ENCODE results near the gene BAIAP2.
"Not testable (repeated sequence)": the region's sequence is repeated elsewhere in the genome, so short reads cannot be mapped to it uniquely, and the experiment has no call there.

The BAIAP2 gene

DNA sequence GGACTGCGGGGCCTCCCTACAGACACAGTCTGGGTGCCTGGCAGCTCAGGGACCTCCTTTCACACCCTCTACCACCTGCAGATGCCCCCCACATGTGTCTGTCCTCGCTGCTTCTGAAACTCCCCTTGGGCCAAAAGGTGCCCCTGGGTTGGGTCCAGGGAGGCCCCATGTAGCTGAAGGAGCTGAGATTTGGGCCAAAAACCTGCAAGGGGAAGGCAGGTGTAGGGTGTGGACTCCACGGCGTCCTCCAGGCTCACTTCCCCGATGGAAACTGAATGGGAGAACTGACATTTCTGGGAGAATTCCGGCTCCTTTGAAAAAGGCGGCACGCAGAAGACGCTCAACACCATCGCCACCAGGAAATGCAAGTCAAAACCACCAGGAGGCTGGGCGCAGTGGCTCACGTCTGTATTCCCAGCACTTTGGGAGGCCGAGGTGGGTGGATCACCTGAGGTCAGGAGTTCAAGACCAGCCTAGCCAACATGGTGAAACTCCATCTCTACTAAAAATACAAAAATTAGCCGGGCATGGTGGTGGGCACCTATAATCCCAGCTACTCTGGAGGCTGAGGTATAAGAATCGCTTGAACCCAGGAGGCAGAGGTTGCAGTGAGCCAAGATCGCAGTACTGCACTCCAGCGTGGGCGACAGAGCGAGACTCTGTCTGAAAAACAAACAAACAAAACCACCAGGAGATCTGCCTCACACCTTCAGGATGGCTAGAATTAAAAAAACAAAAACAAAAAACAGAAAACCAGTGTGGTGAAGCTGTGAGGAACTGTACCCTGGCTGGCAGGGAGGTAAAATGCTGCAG is 13.2 kb upstream of the BAIAP2 start:
- in situ Hi-C loops (cut with HindIII; ENCODE audit: low sequenced_read_pairs): no loop called here

DNA sequence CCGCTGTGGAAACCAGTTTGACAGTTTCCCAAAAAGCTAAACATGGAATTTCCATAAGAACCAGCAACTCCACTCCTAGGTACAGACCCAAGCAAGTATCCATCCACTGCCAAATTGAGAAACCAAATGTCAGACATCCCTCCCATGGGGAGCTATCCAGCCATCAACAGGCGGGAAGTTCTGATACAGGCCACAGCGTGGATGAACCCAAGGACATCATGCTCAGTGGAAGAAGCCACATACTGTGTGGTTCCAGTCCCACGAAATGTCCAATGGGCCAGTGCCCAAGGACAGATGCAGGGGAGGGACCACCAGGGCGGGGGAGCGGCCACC is 12.6 kb upstream of the BAIAP2 start:
- in situ Hi-C loops (cut with HindIII; ENCODE audit: low sequenced_read_pairs): no loop called here

DNA sequence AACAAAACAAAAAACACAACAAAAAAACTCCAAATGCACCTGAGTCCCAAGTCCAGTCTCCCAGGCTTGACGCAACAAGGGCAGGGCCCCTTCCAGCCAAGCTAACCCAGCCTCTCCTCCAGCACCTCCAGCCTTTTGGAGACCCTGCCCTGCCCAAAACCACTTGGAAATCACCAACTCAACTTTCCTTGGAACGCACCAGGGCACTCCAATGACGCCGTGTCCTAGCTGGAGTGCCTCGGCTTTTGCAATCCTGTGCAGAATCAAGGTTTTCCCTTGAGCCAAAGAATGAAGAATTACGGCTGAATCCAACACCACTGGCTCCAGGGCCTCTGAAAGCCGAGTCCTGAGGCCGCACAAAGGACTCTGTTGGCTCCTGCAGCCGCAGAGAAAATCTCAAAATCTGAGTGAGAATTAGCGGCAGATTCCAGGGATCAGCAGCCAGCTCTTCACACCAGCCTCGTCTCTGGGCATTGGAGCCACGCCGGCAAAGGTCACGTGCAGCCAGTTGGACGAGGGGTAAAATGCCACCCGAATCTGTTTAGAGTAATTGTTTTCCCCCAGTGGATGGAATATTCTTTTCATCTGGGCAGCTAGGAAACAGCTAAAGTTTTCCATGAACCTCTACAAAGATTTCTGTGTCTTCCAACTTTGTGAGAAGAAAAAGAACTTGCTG is 9.7 kb upstream of the BAIAP2 start:
- in situ Hi-C loops (cut with HindIII; ENCODE audit: low sequenced_read_pairs): no loop called here

DNA sequence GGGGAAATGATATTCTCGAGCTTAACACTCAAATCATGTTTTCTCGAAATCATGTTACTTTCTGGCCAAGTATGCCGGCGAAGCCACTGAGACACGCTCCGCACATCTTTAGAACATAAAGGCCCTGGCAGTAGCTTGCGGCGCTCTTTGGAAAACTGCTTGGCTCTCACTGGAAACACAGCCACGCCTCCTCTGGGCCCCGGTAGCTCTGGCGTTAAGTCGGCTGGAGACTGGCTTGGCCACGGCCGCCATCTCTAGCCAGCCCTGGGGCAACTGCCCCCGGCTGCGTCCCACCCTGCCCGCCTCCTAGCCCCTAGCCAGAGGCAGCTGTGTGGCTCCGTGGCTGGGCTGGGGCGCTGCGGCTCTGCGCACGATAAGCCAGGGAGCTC is 9.2 kb upstream of the BAIAP2 start:
- in situ Hi-C loops (cut with HindIII; ENCODE audit: low sequenced_read_pairs): no loop called here

DNA sequence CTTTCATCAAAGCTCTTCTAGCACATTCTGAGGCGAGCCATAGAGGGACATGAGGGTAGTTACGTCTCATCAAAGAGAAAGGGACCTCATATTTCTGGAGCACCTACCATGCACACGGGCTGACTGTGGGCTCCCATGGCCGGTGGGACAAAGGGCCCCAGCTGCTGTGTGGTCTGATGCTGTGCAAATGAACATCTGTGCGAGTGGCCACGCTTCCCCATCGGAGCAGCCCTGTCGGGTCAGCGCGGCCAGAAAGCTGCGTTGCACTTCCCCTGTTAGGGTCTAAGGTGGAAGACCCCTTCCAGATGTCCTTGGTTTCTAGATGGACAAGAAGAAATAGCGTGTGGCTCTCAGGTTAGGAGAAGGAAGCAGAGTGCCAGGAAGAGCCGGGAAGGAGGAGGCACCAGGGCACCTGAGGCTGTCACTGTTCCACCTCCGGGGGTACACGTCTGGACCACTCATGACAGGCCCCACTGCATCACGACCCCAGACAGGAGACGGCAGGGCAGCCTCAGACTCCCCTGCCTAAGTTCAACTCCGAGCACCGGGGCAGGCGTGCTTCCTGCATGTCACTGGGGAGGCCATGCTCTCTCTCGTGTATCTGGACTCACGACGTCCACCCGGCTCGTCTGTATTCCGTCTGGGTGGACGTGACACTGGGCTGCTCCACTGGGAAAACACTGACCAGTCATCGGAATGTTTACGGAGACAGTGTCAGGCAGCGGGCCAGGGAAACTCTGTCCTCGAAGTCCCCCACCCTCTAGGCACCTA is 8.5 kb upstream of the BAIAP2 start:
- in situ Hi-C loops (cut with HindIII; ENCODE audit: low sequenced_read_pairs): no loop called here

DNA sequence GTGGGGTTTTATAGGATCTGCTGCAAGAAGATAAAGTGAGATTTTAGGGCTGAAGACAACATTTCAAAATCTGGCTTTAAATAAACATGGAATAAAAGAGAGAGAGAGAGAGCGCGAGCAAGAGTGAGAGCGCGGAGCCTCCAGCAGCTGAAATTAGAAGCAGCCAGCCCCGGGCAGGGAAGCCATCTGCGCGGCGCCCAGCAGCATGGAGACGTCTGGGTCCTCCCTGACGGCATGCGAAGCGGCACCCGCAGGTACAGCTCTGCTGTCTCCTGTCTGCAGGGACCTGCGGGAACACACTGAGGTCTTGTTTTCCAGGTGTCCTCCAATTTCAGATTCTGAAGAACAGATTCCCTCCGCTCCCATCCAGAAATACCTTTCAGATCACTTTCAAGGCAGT is 7.9 kb upstream of the BAIAP2 start:
- in situ Hi-C loops (cut with HindIII; ENCODE audit: low sequenced_read_pairs): no loop called here

DNA sequence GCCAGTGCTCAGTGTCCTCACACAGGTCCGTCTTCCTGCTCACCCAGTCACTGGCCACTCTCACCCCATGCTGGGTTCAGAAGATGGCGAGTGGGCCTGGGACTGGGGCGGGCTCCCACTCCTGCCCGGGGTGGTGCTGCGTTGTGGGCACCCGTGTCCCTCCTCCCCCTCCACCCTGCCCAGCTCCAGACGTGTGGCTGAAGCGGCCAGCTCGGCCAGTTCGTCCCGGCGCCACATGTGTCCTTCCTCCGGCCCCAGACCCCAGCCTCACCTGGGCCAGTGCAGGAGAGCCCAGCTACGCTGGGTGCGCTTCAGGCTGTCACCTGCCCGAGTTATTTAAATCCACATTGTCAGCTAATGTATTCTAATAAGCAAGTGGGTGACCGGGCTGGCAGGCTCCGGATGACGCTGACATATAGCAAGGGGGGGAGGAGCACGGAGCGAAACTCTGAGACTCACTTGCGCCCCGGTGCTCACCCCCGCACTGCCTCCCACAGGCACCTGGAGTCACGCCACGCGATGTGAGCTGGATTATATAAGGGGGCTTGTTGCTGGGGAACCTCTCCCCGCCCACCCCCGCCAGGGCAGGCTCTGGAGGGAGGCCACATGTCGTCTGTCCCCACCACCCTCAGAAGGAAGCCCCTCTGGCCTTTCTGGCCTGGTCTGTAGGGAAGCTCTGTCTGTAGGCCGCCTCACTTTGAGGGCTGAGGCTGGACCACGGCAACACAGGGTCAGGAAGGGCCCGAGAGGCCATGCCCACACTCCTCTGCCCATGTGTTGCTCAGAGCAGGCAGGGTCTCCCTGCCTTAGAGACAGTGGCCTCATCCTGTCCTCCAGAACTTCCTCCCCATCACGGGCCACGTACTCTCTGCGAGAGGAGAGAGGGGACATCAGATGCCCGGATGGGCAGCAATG is 7.1 kb upstream of the BAIAP2 start:
- in situ Hi-C loops (cut with HindIII; ENCODE audit: low sequenced_read_pairs): no loop called here

DNA sequence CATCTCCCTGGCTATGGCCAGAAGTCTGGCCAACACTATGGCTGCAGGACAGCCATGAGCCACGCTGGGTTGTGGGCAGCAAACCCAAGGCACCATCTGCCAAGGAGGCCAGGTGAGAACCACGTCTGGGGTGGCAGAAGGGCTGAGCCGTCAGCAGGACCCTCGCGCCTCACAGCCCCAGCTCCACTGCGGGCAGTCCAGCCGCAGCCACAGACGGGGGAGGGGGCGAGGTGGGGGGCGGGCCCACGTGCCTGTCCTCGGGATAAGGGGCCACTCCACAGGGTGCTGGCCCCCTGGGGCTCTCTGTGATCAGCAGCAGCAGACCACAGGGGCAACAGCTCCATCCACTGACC is 6.5 kb upstream of the BAIAP2 start:
- in situ Hi-C loops (cut with HindIII; ENCODE audit: low sequenced_read_pairs): no loop called here

DNA sequence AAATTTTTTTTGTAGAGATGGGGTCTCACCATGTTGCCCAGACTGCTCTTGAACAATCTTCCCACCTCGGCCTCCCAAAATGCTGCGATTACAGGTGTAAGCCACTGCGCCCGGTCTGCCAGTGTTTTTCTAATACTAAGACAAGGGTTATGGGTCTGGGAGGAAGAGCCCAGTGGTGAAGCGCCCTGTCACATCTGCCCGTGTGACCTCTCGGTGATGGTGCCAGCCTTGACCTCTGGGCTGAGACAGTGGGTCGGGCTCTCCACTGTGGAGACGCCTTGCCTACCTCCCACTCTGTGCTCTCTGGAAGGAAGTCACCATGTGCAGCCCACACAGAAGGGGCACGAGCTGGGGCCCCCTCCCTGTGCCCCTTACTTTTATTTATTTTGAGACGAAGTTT is 5.1 kb upstream of the BAIAP2 start:
- in situ Hi-C loops (cut with HindIII; ENCODE audit: low sequenced_read_pairs): no loop called here

DNA sequence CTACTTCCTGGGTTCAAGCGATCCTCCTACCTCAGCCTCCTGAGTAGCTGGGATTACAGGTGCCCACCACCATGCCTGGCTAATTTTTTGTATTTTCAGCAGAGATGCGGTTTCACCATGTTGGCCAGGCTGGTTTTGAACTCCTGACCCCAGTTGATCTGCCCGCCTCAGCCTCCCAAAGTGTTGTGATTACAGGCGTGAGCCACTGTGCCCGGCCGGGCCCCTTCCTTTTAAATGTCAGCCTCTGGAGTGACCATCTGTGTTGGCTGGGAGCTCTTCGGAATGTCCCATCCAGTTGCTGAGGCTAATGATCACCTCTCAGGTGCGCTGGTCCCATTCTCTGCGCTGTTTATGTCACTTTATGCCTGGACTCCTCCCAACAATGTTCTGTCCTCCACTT is 4.6 kb upstream of the BAIAP2 start:
- in situ Hi-C loops (cut with HindIII; ENCODE audit: low sequenced_read_pairs): not testable (repeated sequence)

DNA sequence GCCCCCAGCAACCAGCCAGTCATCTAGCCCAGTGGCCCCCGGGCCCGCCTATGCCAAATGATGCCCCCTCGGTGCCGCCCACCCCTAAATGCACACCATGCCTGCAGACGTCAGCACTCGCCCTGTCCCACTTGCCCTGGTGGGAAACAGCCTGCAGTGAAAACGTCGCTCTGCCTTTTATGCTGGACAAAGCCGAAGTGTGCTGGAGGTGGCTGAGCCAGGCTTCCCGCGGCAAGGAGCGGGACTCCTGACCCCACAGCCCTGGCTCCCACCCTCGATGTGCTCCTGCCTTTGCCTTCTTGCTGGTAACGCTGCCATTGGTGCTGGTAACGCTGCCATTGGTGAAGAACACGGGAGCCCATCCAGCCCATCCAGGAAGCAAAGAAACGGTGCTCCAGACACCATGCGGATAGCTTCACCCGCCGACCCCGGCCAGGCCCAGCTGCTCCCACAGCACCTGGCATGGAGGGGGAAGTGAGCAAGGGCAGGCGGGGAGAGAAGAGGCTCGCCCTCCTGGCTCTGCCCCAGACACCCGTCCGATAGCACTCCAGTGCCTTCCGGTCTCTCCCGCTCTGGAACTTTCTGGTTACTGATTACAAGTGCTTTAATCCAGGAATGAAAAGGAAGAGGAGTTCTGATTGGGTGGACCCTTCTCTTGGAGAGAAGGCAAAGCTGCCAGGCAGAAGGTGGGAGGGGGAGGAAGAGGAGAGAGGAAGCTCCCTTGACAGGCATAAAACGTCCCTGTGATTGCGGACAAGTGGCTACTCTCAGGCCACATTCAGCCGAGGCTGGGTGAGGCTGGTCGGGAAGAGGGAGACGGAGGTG is 4.0 kb upstream of the BAIAP2 start:
- in situ Hi-C loops (cut with HindIII; ENCODE audit: low sequenced_read_pairs): no loop called here

DNA sequence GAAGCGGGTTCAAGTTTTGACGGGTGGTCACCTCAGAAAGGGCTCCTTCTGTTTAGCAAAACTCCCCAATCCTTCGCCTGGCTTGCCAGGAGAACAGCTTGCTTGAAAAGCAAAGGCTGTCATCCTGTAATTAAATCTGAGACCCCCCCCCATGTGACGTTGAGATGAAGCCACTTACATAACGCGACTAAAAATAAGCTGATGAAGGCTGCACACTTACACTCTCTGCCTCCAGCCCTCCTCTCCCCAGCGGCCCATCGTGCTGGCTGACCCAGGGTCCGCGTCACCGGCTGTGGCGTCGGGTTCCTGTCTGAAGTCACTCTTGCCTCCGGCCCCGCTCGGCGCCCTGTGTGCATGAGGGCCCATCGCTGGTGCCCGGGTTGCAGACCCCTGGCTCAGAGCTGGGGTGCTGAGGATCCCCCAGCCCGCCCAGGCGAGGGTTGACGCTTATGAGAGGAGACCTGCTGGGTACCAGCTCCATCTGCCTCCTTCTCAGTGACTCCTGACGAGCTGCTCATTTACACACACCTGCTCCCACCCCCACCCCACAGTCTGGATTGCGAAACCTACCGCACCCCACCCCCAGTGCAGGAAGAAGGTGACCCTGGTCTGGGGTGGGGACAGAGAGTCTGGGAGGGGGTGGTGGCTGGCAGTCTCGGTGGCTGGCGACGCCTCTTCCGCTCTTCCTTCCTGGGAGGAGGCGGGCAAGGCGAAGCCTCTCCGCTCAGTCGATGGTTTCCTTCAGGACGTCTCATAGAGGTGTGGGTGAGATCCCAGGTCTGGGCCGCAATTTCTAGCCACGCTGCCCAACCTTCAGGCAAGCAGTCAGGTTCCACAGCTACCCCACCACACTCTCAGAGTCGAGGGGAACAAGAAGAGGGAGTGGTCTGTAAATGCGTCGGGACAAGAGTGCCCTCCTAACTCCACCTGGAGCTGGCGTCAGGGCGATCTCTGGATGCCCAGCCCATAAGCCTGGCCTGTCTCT is 3.1 kb upstream of the BAIAP2 start:
- in situ Hi-C loops (cut with HindIII; ENCODE audit: low sequenced_read_pairs): no loop called here

DNA sequence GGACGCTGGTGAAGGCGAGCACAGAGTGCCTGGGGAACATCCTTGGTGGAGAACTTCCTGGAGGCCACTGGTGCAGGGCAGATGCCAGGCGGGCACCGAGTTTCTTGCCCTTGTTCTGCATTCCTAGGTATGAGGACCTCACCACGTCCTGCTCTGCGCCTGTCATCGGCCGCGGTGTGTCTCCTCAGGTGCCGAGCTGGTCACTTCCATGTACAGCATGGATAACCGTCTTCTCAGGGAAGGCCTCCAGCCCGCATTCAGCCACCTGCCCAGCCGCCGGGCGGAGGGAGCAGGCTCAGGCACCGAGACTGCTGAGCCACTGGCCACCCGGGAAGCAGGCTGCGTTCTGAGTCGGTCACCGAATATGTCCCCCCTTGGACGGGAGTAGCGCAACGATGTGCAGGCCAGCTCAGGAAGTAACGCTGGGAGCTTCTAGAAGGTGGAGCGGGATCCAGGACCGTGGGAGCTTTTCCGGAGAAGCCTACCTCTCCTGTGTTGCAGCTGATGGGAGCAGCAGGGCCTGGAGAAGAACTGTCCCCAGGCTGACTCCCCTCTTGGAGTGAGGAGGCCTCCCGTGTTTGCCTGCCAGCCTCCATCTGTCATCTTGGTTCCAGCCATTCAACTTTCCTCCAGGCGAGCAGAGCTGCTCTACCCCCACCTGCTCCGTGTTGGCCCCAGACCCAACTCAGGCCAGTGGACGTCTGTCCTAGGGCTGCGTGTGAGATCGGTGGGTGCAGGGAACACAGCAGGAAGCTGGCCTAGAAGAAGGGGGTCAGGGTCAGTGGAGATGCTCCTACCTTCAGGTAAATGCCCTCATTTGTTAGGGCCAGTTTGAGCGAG is 2.1 kb upstream of the BAIAP2 start:
- in situ Hi-C loops (cut with HindIII; ENCODE audit: low sequenced_read_pairs): no loop called here

DNA sequence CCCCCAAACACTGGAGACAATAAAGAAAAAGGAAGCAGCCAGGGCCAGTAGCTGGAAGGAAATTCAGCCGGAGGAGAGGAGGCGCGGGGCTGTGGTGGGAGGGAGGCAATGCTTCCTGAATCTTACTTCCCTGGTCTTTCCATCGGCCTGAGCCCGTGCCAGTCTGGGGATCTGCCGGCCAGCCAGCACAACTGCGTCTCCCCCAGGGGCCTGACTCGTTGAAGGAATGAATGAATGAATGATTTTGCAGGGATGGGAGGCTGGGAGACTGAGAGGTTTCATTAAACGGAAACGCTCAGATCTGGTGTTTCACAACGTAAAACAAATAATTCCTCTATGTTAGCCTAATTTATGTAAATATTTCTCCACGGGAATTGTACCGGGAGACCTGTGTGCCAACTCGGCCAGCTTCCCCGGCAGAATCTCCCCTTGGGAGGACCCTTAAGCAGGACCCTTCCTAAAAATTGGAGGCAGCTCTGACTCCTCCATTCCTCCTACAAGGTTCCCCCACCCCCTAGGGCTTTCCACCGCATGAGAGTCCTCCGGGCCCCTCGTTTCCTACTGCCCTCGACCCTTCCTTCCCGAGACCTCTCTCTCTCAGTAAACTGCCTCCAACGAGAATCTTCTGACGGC is 1.3 kb upstream of the BAIAP2 start:
- in situ Hi-C loops (cut with HindIII; ENCODE audit: low sequenced_read_pairs): no loop called here

DNA sequence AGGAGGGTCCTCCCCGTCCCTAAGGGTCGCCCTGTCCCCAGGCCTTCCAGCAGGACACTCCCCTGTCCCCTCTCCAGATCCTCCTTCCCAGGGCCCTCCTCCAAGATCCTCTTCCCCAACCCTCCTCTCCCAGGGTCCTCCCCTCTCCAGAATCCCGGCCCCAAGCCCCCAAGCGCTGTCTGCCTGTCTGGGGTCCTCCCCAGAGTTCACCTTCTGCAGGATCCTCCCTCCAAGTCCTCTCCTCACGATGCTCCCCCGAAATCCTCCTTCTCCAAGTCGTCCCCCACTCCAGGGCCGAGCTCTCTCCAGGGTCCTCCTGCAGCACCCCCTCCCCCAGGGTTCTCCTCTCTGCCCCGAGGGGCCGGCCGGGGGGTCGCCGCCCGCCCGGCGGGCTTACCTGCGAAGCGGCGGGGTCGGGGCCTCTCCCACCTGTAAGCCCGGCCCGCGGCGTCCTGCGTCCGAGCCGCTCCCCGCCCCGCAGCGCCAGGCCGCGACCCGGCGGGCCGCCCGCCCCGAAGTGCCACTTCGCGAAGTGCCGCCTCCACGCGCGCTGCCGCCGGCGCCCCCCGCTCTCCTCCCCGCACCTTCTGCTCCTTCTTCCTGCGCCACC is 678 bp upstream of the BAIAP2 start:
- in situ Hi-C loops (cut with HindIII; ENCODE audit: low sequenced_read_pairs): no loop called here

DNA sequence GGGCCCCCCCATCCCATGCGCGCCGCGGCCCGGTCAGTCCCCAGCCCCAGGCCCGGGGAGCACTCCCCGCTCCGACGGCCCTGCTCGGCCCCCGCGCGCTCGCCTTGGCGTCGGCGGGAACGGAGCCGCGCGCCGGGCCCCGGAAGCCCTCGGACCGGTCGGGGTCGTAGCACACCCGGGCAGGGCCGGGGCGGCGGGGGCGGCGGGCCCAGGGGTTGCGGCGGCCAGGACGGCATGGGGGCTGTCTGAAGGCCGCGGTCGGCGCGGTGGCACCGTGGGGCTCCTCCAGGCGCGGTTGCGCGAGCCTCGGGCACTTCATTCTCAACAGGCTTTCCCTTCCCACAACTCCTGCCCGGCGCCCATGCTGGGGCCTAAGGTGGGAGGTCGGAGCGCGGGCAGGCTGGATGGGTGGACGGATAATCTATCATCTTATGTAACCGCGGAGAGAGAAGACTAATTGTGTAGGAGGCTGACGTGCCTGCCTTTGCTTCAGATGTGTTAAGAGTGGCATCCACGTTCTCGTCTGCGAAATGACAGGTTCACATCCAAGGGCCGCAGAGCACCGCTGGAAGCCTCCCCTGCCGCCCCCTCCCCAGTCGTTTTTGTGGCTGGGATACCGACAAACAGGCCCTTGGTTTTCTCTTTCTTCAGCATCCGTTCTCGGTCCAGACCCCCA is 708 bp downstream of the BAIAP2 start:
- in situ Hi-C loops (cut with HindIII; ENCODE audit: low sequenced_read_pairs): loop anchor here (5.0 kb wide), 1 partner anchor 77 kb away; no protein-coding TSS in a partner anchor

Data from endothelial cell of hepatic sinusoid (primary cell).